NCI-H226 (cell line): ENCODE measurements around the gene ADGRB3.
"Not testable (repeated sequence)": the region's sequence is repeated elsewhere in the genome, so short reads cannot be mapped to it uniquely, and the experiment has no call there.

Experiments
- DNase-seq: peaks from one replicate; pipeline ENCODE4 v3.0.0-alpha.2; 2015

ADGRB3 gene

GRCh38 chr6:68834551-68834950 is 199.5 kb downstream of the ADGRB3 start:
- no peak for DNase-seq

DNA sequence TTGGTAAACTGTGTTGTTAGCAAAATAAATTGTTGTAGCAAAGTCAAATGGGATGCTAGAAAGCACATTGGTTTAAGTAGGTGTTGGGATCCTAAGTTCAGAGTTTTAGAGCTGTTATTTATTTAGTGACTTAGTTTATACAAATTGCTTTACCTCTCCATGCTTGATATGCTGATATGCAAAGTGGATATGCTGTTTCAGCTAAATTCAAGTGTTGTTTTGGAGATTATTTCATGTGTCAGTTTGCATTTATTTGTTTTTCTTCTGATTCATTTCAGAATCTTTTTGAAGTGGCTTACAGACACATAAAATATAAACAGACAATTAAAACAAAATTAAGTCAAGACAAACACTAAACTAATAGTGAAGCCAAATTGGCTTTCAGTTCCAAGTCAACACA is 203.5 kb downstream of the ADGRB3 start:
- no peak for DNase-seq

DNA sequence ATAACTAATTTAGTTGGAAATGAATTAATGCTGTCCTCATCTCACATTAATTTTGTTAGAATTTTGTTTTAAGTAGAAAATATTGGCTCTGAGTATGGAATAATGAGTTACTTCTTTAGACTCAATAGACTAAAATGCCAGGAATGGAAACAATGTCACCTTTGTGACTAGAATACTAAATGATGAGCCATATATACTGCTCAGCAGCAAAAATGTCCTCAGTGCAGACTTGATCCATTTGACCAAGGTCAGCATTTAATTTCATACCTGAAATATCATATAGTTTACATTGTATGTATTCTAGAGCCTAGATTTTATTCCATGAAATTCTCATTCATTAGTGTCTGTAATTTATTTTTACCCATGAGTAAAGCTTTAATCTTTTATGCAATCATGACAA is 217.7 kb downstream of the ADGRB3 start:
- DNase-seq, result no peak

- no peak for DNase-seq
Measured at GRCh38 chr6:68859233-68859632, 224.2 kb downstream of the ADGRB3 start.

GRCh38 chr6:68868646-68869045 is 233.6 kb downstream of the ADGRB3 start:
- no peak for DNase-seq

DNA sequence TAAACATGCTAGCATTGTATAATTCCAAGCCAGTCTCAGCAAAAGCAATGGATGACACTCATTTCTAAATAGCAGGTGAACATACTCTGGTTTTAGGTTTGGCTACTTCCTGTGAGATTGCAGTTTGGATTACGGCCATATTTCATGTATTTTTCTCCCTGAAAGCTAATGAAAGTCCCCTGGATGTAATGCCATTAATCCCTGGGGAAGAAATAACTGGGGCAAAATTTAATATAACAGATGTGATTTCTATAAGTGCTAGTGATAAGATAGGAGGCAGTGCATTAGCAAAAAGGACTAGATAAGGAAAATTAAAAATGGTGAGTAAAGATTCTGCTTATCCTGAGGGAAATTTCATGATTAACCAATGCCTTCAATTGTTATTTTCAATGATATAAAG is 238.2 kb downstream of the ADGRB3 start:
- DNase-seq, result no peak

GRCh38 chr6:68874747-68875146 is 239.7 kb downstream of the ADGRB3 start:
- DNase-seq, result no peak

- DNase-seq, result no peak
Measured at GRCh38 chr6:68875403-68875802, 240.3 kb downstream of the ADGRB3 start.

DNA sequence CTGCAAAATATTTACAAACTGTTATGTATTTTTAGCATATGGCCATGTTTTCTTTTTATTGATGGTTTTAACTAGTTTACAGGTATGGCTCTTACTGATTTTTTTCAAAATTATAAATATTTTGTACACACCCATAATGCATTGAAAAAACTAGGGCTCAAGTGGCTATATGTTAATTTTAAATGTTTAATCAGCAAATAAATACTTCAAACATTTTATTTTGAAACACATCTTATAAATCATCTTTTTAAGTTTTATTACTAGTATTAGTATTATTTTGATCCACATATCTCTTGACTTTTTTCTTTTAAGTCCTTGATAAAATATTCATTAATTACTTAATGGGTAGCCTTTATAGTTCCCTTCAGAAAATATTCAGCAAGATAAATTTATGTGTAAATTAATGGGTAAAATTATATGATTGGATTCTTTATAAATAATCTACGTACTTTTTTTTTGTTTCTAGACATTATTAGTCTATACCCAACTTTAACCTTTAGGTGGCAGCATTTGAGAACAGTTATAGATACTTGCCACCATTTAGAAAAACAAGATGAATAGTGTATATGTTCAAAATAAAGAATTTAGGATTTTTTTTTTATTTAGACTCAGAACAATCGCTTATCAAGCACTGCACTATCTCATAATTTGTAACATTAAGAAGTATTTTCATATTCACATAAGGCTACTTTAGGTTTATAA is 241.9 kb downstream of the ADGRB3 start:
- DNase-seq, result no peak

DNA sequence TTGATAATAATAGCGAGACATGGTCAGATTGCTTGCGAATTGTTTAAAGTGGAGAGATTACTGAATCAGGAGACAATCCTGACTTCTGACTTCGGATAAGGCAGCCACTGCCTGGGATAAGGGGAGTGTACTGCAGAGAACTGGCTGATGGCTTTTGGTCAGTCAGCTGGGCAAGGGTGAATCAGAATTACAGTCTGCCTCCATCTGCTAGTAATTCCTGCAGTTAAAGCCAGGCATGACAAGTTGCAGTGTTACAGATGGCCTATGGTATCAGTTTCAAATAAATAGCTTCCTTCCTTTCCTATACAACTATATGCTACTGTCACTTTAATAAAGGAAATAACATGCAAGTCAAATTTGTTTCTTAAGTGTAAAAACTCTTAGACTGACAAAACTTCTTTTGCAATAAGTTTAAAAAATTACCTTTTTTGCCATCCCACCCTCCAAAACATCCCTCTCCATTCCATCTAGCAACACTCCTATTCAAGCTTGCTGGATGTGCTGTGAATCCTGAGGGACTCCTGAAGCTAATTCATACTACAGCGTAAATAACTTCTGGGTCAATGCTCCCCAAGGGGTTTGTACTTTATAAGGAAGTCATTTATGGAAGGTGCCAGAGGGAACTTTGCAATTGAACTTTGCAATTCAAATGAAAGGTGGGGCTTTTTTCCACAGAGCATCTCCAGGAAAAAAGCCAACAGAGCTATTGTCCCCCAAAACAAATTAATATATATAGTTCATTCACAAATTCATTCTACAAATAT is 245.2 kb downstream of the ADGRB3 start:
- no peak for DNase-seq

DNA sequence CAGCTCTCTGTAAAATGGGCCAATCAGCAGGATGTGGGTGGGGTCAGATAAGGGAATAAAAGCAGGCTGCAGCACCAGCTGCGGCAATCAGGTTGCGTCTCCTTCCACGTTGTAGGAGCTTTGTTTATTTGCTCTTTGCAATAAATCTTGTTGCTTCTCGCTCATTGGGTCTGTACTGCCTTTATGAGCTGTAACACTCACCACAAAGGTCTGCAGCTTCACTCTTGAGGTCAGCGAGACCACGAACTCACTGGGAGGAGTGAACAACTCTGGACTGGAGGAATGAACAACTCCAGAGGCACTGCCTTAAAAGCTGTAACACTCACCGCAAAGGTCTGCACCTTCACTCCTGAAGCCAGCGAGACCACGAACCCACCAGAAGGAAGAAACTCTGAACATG is 248.2 kb downstream of the ADGRB3 start:
- not testable (repeated sequence) for DNase-seq

DNA sequence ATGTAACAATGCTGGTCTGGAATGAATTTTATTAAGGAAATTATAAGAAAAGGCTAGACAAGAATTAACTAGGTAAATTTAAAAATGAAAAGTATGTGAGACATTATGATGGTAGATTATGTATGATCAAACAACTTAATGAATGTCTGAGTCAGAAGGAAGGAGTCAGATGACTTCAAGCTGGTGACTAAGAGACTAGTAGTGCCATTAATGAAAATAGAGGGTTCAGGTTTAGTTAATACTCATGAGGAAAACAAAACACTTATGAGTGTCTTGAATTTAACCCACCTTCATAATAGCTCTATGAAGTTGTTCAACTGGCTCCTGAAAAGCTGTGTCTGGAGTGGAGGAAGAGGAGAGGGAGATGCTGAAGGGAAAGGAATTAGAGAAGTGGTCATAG is 256.3 kb downstream of the ADGRB3 start:
- no peak for DNase-seq

DNA sequence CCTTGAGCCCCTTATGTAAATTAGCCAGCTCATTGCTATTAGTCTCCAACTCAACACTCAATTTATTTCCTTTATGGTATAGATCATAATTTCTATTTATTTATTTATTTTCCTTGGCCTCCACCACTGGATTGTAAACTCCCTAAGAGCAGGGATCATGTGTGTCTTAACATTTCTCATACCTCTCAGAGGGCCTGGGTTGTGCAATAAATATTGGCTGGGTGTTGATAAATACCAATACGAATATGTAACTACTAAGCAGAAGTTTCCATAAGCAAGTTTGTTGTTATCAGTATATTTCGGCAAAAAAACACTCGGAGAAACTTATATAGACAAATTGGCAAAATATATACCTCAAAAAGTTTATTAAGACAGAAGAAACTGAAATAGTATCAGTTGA is 257.4 kb downstream of the ADGRB3 start:
- DNase-seq, result no peak

GRCh38 chr6:68895929-68896328 is 260.8 kb downstream of the ADGRB3 start:
- DNase-seq, result no peak

- no peak for DNase-seq
Measured at GRCh38 chr6:68901044-68901443, 266.0 kb downstream of the ADGRB3 start.

DNA sequence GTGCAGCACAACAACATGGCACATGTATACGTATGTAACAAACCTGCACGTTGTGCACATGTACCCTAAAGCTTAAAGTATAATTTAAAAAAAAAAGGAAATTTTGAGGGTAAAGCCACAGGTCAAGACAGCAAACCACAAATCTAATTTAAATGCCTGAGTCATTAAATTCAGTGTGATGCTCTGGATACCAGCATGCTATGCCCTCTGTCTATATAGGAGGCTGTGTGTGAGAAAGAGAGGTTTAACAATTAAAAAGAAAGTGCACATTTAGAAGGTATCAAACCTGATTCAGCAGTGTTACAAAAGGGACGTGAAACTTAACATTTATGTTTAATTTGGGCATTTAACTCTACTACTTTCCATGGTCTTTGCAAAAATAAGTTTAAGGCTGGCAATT is 276.3 kb downstream of the ADGRB3 start:
- DNase-seq, result no peak

GRCh38 chr6:68911811-68912210 is 276.7 kb downstream of the ADGRB3 start:
- no peak for DNase-seq

- DNase-seq, result not testable (repeated sequence)
Measured at GRCh38 chr6:68912805-68913204, 277.7 kb downstream of the ADGRB3 start.

DNA sequence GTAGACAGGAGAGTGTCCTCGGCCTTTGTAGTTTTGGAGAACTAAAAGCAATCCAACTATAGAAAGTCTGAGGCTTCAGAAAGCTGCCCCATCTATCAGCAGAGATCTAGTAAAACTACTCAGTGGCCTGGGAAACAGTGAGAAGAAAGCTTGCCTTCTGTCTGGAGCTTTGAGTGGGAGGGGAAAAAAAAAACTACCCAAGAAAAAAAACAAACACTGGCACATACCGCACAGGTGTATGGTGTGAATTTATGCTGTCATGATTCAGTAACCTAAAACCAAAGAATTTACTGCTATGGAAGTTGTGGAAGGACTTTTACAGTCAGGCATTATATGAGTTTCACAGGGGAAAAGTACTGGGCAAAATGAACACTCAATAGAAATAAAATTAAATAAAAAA is 280.5 kb downstream of the ADGRB3 start:
- DNase-seq, result no peak

- no peak for DNase-seq
Measured at GRCh38 chr6:68919537-68919936, 284.5 kb downstream of the ADGRB3 start.

DNA sequence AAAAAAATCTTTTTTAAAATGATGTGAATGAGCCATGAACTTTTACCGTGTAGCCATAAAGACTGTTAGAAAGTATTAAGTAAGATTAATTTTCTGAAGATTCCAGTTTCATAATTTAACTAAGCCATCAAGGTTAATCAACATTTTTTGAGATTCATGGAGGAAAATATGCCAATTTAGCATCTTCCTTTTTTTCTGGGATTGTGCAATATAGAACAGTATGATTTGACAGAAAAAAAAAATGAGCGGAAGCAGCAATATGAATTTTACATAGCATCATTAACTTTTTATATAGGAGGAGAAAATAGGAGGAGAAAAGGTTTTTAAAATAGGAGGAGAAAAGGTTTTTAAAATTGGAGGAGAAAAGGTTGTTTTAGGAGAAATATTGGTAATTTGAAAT is 306.3 kb downstream of the ADGRB3 start:
- DNase-seq, result no peak

DNA sequence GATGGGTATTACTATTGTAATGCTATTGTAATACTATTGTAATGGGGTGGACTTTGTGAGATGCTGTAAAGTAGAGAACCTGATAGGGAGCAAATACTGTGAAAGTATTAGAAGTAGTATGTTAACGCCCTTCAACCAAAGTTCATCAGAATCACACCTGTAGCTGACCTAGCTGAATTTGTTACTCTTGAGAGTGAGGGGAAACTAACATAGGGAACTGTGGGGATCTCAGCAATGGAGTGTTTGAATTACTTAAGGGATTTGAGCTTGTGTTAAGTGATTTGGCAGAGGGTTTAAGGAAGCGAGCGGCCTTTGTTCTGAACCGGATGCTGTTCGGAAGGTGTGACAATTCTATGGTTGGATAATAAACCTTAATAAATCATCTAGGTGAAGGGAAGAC is 312.6 kb downstream of the ADGRB3 start:
- no peak for DNase-seq

DNA sequence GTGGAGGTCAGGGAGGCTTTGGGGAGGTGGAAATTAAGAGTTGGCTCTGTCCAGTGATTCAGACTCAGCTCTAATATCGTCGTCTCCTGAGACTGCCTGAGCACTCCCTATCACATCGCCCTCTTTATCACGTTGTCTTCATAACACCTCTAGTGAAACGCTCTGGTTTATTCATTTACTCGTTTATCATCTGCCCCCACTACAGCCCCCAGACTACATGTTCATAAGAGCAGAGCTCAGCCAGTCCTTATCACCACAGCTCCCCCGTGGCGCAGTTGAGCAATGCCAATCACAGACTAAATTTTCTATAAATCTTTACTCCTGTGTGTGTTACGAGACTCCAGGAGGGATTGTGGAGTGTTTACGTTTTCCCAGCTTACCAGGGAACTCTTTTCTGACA is 316.2 kb downstream of the ADGRB3 start:
- no peak for DNase-seq

DNA sequence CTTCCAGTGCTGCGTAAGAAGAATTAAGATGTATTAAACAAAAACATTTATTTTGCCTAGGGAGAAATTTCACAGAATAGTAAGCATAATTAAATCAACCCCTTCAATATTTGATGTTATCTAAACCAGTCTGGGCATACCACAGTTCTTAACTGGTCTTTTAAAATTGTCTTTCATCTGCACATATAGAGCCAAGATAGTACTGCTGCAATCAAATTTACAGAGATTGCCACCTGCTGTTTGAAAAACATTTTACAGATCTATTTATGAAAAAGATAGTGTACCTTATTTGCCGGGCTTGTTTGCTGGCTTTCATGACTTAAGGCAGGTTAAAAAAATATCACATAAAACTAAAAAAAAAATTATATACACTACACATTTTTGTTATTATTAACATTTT is 323.2 kb downstream of the ADGRB3 start:
- DNase-seq, result no peak
